WI38 (cell line): ENCODE measurements around the gene AKAP1.

Source experiments
- H3K4me3 ChIP-seq: 2 replicates; pipeline ENCODE4 v1.5.1; 2011; ENCODE audit warnings: low read depth, mild to moderate bottlenecking, control low read depth, low read length
- CTCF ChIP-seq: IDR thresholded peaks from 2 replicates; pipeline ENCODE4 v1.5.1; 2012; ENCODE audit warnings: low read depth, mild to moderate bottlenecking, control low read depth, low read length

AKAP1 gene

GRCh38 chr17:57160624-57161023 is 75.6 kb downstream of the AKAP1 start:
- H3K4me3 ChIP-seq, result no peak overlapping the region

GRCh38 chr17:57164814-57165213 is 79.8 kb downstream of the AKAP1 start:
- H3K4me3 ChIP-seq, result no peak overlapping the region
- TF ChIP-seq CTCF, result no peak

More at GRCh38 chr17:57160624-57161023, 75.6 kb downstream of the AKAP1 start:
- TF ChIP-seq CTCF, result no peak

- no peak overlapping the region for H3K4me3 ChIP-seq
- TF ChIP-seq CTCF, result no peak
Observed at GRCh38 chr17:57165754-57166153, 80.7 kb downstream of the AKAP1 start.

- no peak overlapping the region for H3K4me3 ChIP-seq
- no peak for TF ChIP-seq CTCF
Observed at GRCh38 chr17:57166803-57167202, 81.8 kb downstream of the AKAP1 start.

- no peak for TF ChIP-seq CTCF
- H3K4me3 ChIP-seq, result no peak overlapping the region
Observed at GRCh38 chr17:57168695-57169094, 83.6 kb downstream of the AKAP1 start.

- no peak for TF ChIP-seq CTCF
Observed at GRCh38 chr17:57170866-57171265, 85.8 kb downstream of the AKAP1 start.

More at GRCh38 chr17:57170866-57171265, 85.8 kb downstream of the AKAP1 start:
- H3K4me3 ChIP-seq, result no peak overlapping the region
